Psoas muscle (tissue), 8 donors: ENCODE measurements around the gene MRPL9. TPM values are rescaled to one million over a fixed set of nuclear protein-coding genes. Genes with fewer than 3 reads are reported as not detected.

ENCODE experiments used
- ATAC-seq, 4 donors: fragments of 200-7000 bp; cut with Tn5 transposase; one replicate each; pipeline ENCODE4 v1.9.1; 2020; ENCODE audit warnings: moderate library complexity in 3 of 4, mild to moderate bottlenecking in 2 of 4
- DNase-seq, 2 donors: peaks; one replicate each; pipeline ENCODE4 v3.0.0-alpha.2; 2020
- H3K27ac ChIP-seq: fragments of 200-600 bp; one replicate; pipeline ENCODE4 v1.8.0; 2022
- H3K27me3 ChIP-seq, 3 donors: fragments of 200-600 bp in 1 of 3; one replicate each; pipeline versions ENCODE4 v1.6.1 to v1.8.0; 2013 to 2022; ENCODE audit warnings: low read length in 2 of 3, mild to moderate bottlenecking in 2 of 3, moderate library complexity in 1 of 3; ENCODE audit not compliant: insufficient read depth in 3 of 3
- H3K36me3 ChIP-seq, 2 donors: fragments of 200-600 bp in 1 of 2; one replicate each; pipeline versions ENCODE4 v1.6.1 to v1.8.0; 2013 to 2022; ENCODE audit warnings: low read depth in 1 of 2, mild to moderate bottlenecking in 1 of 2, moderate library complexity in 1 of 2; ENCODE audit not compliant: insufficient read depth in 1 of 2
- H3K4me1 ChIP-seq: fragments of 200-600 bp; one replicate; pipeline ENCODE4 v1.8.0; 2022
- H3K4me3 ChIP-seq: fragments of 200-600 bp; one replicate; pipeline ENCODE4 v1.8.0; 2022; ENCODE audit warnings: mild to moderate bottlenecking
- H3K9me3 ChIP-seq: fragments of 200-600 bp; one replicate; pipeline ENCODE4 v1.8.0; 2022
- CTCF ChIP-seq: fragments of 200-600 bp; IDR thresholded peaks from one replicate; pipeline ENCODE4 v1.8.0; 2022; ENCODE audit warnings: antibody characterized with exemption
- WGBS, 3 donors: extraction: QIAGEN DNeasy Blood & Tissue Kit; methylation state at CpG; one replicate each; pipeline versions ENCODE4 v1.1.6 to v1.1.7; 2013; 5-methylcytosine and 5-hydroxymethylcytosine counted together
- intact Hi-C, 2 donors: fragments of 100-400 bp; cut with DNase I; formaldehyde crosslinking; loops; one replicate each; pipeline versions ENCODE4 v1.11.0 to v1.14.2; 2022
- polyA plus RNA-seq, 3 donors: library from polyadenylated mRNA; stranded (reverse); fragments of 200-250 nt; gene quantifications; one replicate each; pipeline ENCODE4 v1.2.3, GENCODE V29; 2013
- total RNA-seq, 4 donors: library from RNA; stranded (reverse); fragmentation: NEBNext Ultra II Directional in 2 of 4; extraction: Animal tissue kit (Norgen Biotek cat#: 25700) in 2 of 4; gene quantifications; one replicate each; pipeline versions ENCODE4 v1.2.1 to v1.2.4, GENCODE V29; 2021 to 2023
- donor health status: healthy with polysubstance abuse.
- donor health status: DM: no; HTN: no; CAD: no; lungs with moderate emphysema.
- donor health status: Bipolar disorder and iron deficiency.
- donor health status: healthy.
- donor health status: DM: yes; HTN: yes; CAD: no.
- donor health status: DM: no; HTN: no; CAD: no.
- donor health status: DM: no; HTN: no; CAD: no.
- donor health status: DM: yes; HTN: yes; CAD: no.

Gene MRPL9
- total and polyA plus RNA-seq, 7 donors: 63.5 to 132 (median 79.0) TPM

GRCh38 chr1:151729966-151730291, 33.4 kb downstream of the MRPL9 start:
- H3K9me3 ChIP-seq: no peaks in the 10 kb centered on the region
- ATAC-seq: no peak
- intact Hi-C loops: loop anchor here (5.0 to 10.0 kb wide), 4 partner anchors 38 to 288 kb away; partner anchors contain the start of genes C2CD4D (in 1 of the 2) and RORC (in 1 of the 2)

GRCh38 chr1:151729157-151729965, 33.9 kb downstream of the MRPL9 start:
- no peak for TF ChIP-seq CTCF
- Histone ChIP-seq H3K27ac (no peak overlapping the region), H3K4me3 (no peak overlapping the region), H3K27me3 (peaks cover 0 to 3% (median 0%) of the 10 kb centered on the region in 3 donors), H3K36me3 (no peaks in the 10 kb centered on the region), H3K4me1 (no peaks in the 10 kb centered on the region), H3K9me3 (no peaks in the 10 kb centered on the region)
- ATAC-seq: no peak
- 75 to 79% (median 79%) methylated on average over 10 of the region's 10 CpGs for WGBS, 3 donors
- intact Hi-C loops: no loop called here
- DNase-seq: no peak

More at GRCh38 chr1:151729966-151730291, 33.4 kb downstream of the MRPL9 start:
- TF ChIP-seq CTCF: no peak
- Histone ChIP-seq H3K36me3 (no peaks in the 10 kb centered on the region), H3K27me3 (peaks cover 0 to 3% (median 0%) of the 10 kb centered on the region in 3 donors), H3K4me3 (no peak overlapping the region), H3K27ac (no peak overlapping the region), H3K4me1 (no peaks in the 10 kb centered on the region)
- no peak for DNase-seq
- 79 to 84% (median 83%) methylated on average over 4 of the region's 4 CpGs for WGBS, 3 donors

- ATAC-seq: peak; percentile 49 to 85 (median 58)
- WGBS, 3 donors: 19 to 21% (median 20%) methylated on average over 19 of the region's 19 CpGs
- Histone ChIP-seq H3K9me3 (no peaks in the 10 kb centered on the region), H3K36me3 (no peaks in the 10 kb centered on the region), H3K4me1 (no peaks in the 10 kb centered on the region), H3K27ac (no peak overlapping the region), H3K4me3 (peak overlapping the region; percentile 21), H3K27me3 (peaks cover 0 to 3% (median 3%) of the 10 kb centered on the region in 3 donors)
- intact Hi-C loops: no loop called here
- no peak for TF ChIP-seq CTCF
- no peak for DNase-seq
Observed at GRCh38 chr1:151728151-151729054, 34.9 kb downstream of the MRPL9 start.

GRCh38 chr1:151723726-151724370, 39.4 kb downstream of the MRPL9 start:
- 52 to 65% (median 58%) methylated on average over 3 of the region's 3 CpGs for WGBS, 3 donors
- no peak for ATAC-seq
- intact Hi-C loops: no loop called here

More at GRCh38 chr1:151723726-151724370, 39.4 kb downstream of the MRPL9 start:
- Histone ChIP-seq H3K27ac (no peak overlapping the region), H3K4me3 (no peak overlapping the region), H3K9me3 (no peaks in the 10 kb centered on the region), H3K27me3 (peaks cover 0 to 3% (median 3%) of the 10 kb centered on the region in 3 donors), H3K4me1 (peaks cover 16% of the 10 kb centered on the region), H3K36me3 (no peaks in the 10 kb centered on the region)
- DNase-seq: no peak
- TF ChIP-seq CTCF: no peak
